Right lobe of liver (tissue), 4 donors: Measurements from ENCODE around the gene AMOTL2.

Experiments used
- CTCF ChIP-seq, 4 donors: fragments of 200-600 bp in 3 of 4; fragments of 450-650 bp in 1 of 4; IDR thresholded peaks; one replicate each; pipeline versions ENCODE4 v1.5.1 to v1.8.0; 2016 to 2022; ENCODE audit warnings: antibody characterized with exemption in 4 of 4, mild to moderate bottlenecking in 2 of 4
- POLR2A ChIP-seq: fragments of 450-650 bp; IDR thresholded peaks from one replicate; pipeline ENCODE4 v1.6.1; 2017; ENCODE audit warnings: antibody characterized with exemption, mild to moderate bottlenecking
- donor health status: DM: no; HTN: no; CAD: no.
- donor health status: DM: no; HTN: no; CAD: no.
- donor health status: DM: no; HTN: yes; CAD: no.

GRCh38 chr3:134333522-134334181 is 40.6 kb downstream of the AMOTL2 start:
- TF ChIP-seq POLR2A, result no peak
- TF ChIP-seq CTCF (IDR thresholded peaks at IDR 0.05), result no peak
